H1 (cell line): Measurements from ENCODE around the gene ABCG8. TPM values are rescaled to one million over a fixed set of nuclear protein-coding genes. Genes with fewer than 3 reads are reported as not detected.

Experiments used
- polyA plus RNA-seq, 7 experiments: library from polyadenylated mRNA; depleted of rRNA in 3 of 7; stranded (reverse) in 5 of 7; unstranded in 2 of 7; fragments of >200 nt in 5 of 7; fragments of 200-250 nt in 2 of 7; gene quantifications; 1 replicate in 5 of 7; 2 replicates in 1 of 7; 4 replicates in 1 of 7; pipeline versions ENCODE4 v1.2.1 to v1.2.3, GENCODE V29; 2011 to 2013; ENCODE audit warnings: missing spikeins in 2 of 7, mixed read lengths in 2 of 7
- total RNA-seq: library from RNA; stranded (reverse); fragmentation: NEBNext Ultra II Directional; extraction: Animal tissue kit (Norgen Biotek cat#: 25700); gene quantifications from 2 replicates; pipeline ENCODE4 v1.2.1, GENCODE V29; 2021
- TF ChIP-seq, protein P1 (sequence below), 3 experiments: IDR thresholded peaks; 1 replicate in 2 of 3; 2 replicates in 1 of 3; pipeline versions ENCODE4 v1.5.1 to v1.6.1; 2011; ENCODE audit warnings: low read length in 3 of 3, mild to moderate bottlenecking in 3 of 3, inconsistent platforms in 2 of 3, low read depth in 1 of 3, moderate library complexity in 1 of 3; ENCODE audit not compliant: insufficient read depth in 1 of 3; ENCODE audit errors: control extremely low read depth in 1 of 3

The ABCG8 gene
- total and polyA plus RNA-seq, 2 of the 8 experiments (the other 6 are each of a cell fraction or from before 2014, with no cell fraction given) = not detected

DNA sequence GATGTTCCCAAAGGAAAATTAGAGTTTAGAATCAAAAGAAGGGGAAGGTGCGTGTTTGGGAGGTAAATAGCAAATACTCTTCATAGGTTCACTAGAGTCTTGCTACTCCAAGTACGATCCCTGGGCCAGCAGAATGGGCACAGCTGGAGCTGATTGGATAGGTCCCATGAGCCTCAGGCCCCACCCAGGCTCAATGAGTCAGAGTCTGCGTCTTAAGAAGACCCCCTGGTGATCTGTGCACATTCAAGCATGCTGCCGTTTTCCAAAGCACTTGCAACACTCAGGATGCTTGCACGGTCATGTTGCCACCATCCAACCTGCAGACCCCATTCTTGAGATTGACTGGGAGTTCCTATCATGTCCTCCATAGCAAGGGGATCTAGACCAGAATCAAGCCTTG lies 40.5 kb downstream of the ABCG8 start (continued):
- TF ChIP-seq, protein P1, sequence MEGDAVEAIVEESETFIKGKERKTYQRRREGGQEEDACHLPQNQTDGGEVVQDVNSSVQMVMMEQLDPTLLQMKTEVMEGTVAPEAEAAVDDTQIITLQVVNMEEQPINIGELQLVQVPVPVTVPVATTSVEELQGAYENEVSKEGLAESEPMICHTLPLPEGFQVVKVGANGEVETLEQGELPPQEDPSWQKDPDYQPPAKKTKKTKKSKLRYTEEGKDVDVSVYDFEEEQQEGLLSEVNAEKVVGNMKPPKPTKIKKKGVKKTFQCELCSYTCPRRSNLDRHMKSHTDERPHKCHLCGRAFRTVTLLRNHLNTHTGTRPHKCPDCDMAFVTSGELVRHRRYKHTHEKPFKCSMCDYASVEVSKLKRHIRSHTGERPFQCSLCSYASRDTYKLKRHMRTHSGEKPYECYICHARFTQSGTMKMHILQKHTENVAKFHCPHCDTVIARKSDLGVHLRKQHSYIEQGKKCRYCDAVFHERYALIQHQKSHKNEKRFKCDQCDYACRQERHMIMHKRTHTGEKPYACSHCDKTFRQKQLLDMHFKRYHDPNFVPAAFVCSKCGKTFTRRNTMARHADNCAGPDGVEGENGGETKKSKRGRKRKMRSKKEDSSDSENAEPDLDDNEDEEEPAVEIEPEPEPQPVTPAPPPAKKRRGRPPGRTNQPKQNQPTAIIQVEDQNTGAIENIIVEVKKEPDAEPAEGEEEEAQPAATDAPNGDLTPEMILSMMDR (IDR thresholded peaks at IDR 0.05; ENCODE audit: control extremely low read depth in 1 of 3, insufficient read depth in 1 of 3, low read depth in 1 of 3, low read length in 3 of 3) = no peak
